Activated CD8-positive, alpha-beta memory T cell treated with anti-CD3 and anti-CD28 coated beads for 4 hours (primary cell): ENCODE measurements around the gene NOS3.

Source experiments
- DNase-seq, 2 donors: peaks; one replicate each; pipeline ENCODE4 v3.0.0-alpha.2; 2020; ENCODE audit warnings: low read depth in 2 of 2

Gene NOS3

DNA sequence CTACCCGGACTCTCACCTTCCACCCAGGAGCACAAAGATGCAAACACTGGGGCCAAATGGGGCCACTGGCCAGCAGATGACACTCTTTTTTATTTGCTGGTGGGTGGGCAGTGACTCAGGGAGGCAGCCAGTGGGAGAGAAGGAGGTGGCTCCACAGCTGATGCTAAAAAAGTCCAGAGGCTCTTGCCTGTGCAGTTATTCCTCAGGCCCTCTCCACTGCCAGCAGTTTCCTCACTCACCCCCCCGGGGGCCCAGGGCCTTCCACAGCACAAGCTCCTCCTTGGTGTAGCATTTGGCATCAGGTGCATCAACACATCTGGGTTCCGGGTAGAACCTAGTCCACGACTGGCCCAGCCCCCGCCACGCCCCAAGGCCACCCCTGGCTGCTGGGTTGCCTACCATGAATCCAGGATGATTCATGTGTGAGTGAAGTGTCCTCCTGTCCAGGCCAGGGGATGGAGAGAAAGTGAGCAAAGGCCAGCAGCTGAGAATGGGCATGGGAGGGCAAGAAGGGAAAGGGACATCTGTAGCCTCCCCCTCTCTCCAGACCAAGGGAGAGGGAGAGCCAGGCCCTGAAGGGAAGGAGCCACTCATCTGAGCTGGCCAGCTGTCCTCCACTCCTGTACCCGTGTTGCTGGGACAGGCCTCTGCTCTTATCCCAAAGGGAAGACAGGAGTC lies 11.0 kb upstream of the NOS3 start:
- DNase-seq = no peak

- no peak for DNase-seq
These were observed 10.2 kb upstream of the NOS3 start for GRCh38 chr7:150980663-150981062.

DNA sequence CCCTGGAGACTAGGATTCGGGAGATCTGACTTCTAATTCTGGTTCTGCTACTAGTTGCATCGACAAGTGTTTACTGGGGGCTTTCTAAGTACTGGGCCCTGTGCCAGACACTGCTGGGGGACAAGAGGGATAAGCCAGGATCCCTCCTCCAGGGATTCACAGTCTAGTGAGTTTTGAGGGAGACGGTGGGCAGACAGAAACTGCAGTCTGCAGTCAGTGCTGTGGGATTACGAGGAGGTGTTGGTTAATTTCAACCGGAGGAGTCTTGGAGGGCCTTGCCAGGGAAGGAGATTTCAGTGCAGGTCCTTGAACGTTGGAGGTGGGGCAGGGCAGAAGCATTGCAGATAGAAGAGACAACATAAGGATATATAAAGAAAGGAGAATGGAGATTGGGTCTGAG lies 9.2 kb upstream of the NOS3 start:
- DNase-seq = no peak

GRCh38 chr7:150982351-150982750 lies 8.5 kb upstream of the NOS3 start:
- no peak for DNase-seq

DNA sequence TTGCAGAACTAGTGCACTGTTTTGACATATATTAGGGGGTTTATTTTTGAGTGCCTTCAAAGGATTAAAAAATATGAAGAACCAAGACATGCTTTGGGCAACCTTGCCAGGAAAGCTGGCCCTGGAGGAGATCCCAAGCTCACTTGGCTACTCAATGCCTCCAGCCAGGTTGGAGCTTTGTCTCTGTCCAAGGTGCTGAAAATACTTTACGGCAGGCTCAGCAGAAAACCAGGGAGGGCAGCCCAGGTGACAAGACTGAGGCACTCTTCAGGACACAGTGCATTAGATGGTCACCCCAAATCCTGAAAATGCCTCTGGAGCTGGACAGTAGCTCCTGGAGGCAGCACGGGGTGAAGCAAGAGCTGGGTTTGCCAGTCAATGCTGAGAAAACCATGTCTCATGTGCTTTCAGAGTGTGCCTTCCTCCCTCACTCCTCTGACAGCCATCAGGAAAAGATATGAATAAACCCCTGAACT lies 6.9 kb upstream of the NOS3 start:
- DNase-seq = no peak

DNA sequence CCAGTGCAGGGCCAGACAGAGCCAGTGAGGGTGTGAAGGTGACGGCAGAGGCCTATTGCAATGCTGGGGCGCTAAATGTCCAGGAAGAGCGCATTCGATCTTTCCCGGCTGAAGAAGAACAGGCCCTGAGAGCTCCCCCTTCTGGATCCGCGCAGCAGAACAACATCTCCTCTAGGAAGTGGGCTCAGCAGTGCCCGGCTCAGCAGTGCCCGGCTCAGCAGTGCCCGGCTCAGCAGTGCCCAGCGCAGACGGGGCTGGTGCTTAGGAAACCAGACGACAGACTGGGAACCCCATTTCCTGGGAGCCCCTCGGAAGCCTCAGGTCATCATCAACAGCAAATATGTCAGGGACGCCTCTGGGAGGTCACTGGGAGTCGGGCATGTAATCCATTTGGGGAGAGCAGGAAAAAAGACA lies 4.7 kb upstream of the NOS3 start:
- no peak for DNase-seq

- DNase-seq = no peak
These were observed 4.3 kb upstream of the NOS3 start for GRCh38 chr7:150986556-150986955.

DNA sequence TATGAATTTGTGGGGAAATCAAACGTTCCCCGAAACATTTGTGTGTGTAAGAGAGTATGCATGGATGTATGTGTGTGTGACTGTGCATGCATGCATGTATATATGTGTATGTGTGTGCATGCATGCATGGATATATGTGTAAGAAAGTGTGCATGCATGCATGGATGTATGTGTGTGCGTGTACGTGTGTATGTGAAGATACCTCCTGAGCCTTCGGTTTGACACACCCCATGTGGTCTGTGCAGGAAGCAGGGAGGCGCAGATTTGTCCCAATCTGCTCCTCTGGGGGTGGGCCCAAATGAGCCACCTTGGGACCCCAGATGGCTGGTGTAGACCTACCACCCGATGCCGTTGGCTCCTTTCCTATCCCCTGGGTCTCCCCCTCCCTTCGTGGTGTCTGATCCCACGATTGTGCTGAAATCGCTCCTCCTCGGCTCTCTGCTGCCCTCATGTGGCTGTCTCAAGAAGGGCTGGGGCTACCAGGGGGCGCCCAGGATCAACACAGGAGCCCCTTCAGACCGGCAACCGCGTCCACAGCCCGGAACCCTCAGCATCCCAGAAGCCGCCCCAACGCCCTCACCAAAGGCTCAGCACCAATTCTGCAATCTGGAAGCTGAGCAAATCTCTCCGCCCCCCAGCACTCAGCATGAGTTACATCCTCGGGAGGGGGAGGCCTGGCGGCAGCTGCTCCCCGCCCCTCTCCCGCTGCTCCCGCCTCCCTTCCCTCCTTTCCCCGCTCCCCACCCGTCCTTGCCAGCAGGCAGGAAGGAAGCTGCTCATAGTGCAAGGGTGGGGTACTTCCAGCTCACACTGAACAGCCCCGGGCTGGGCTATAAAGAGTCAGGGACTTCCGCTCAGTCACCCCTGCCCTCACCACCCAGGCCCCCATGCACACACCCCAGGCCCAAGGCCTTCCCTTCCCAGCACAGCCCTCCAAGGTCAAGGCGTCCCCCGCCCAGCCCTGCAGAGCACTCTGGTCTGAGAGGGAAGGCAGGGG lies 2.3 kb upstream of the NOS3 start:
- no peak for DNase-seq

GRCh38 chr7:150989456-150989855 lies 1.4 kb upstream of the NOS3 start:
- no peak for DNase-seq

DNA sequence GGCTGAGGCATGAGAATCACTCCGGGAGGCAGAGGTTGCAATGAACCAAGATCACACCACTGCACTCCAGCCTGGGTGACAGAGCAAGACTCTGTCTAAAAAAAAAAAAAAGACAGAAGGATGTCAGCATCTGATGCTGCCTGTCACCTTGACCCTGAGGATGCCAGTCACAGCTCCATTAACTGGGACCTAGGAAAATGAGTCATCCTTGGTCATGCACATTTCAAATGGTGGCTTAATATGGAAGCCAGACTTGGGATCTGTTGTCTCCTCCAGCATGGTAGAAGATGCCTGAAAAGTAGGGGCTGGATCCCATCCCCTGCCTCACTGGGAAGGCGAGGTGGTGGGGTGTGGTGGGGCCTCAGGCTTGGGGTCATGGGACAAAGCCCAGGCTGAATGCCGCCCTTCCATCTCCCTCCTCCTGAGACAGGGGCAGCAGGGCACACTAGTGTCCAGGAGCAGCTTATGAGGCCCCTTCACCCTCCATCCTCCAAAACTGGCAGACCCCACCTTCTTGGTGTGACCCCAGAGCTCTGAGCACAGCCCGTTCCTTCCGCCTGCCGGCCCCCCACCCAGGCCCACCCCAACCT lies 1.3 kb downstream of the NOS3 start:
- DNase-seq = no peak

- no peak for DNase-seq
These were observed 2.1 kb downstream of the NOS3 start for GRCh38 chr7:150992833-150993302.

DNA sequence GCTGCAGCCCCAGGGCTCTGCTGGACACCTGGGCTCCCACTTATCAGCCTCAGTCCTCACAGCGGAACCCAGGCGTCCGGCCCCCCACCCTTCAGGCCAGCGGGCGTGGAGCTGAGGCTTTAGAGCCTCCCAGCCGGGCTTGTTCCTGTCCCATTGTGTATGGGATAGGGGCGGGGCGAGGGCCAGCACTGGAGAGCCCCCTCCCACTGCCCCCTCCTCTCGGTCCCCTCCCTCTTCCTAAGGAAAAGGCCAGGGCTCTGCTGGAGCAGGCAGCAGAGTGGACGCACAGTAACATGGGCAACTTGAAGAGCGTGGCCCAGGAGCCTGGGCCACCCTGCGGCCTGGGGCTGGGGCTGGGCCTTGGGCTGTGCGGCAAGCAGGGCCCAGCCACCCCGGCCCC lies 2.7 kb downstream of the NOS3 start:
- DNase-seq = no peak

- DNase-seq = no peak
These were observed 3.5 kb downstream of the NOS3 start for GRCh38 chr7:150994141-150994837.

DNA sequence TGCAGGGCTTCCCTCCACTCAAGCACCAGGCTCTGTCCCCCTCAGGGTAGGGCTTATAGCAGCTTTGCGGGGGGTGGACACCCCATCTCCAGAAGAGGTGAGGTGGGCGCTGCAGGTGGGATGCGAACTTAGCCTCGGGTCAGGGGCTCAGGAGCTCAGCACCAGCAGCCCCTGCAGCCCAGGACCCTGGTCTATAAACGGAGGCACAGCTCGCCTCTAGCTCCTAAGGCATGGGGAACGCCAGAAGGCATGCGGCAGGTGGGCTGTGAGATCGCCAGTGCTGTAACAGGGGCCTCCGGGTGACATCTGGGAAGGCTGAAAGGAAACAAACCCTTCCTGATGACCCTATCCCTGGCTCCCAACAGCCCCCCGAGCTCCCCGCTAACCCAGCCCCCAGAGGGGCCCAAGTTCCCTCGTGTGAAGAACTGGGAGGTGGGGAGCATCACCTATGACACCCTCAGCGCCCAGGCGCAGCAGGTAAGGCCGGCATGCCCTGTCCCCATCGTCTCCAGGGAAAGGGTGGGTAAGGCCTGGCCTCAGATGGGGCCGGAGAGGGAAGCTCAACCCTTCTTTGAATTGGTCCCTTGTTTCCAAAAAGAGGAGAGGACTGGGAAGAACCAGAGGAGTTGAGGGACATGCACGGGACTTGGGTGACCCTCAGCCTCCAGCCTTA lies 4.2 kb downstream of the NOS3 start:
- DNase-seq = no peak

GRCh38 chr7:150996376-150997074 lies 5.7 kb downstream of the NOS3 start:
- DNase-seq = no peak

GRCh38 chr7:150997075-150997511 lies 6.3 kb downstream of the NOS3 start:
- no peak for DNase-seq

GRCh38 chr7:150997817-150998216 lies 7.0 kb downstream of the NOS3 start:
- no peak for DNase-seq

DNA sequence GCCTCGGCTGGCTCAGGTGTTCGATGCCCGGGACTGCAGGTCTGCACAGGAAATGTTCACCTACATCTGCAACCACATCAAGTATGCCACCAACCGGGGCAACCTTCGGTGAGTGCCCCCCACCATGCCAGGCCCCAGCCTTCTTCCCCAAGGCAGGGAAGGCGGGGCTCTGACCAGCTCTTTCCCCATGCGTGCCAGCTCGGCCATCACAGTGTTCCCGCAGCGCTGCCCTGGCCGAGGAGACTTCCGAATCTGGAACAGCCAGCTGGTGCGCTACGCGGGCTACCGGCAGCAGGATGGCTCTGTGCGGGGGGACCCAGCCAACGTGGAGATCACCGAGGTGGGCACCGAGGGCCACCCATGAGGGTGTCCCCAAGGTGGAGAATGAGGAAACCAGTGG lies 7.5 kb downstream of the NOS3 start:
- no peak for DNase-seq

- no peak for DNase-seq
These were observed 8.2 kb downstream of the NOS3 start for GRCh38 chr7:150999001-150999400.

- DNase-seq = no peak
These were observed 8.8 kb downstream of the NOS3 start for GRCh38 chr7:150999497-151000230.
